Lung (tissue), 12 donors: ENCODE results near the gene CISD2. TPM values are rescaled to one million over a fixed set of nuclear protein-coding genes. Genes with fewer than 3 reads are reported as not detected.
"Not testable (repeated sequence)": the region's sequence is repeated elsewhere in the genome, so short reads cannot be mapped to it uniquely, and the experiment has no call there.

ENCODE experiments used
- ATAC-seq: fragments of 200-7000 bp; cut with Tn5 transposase; one replicate; pipeline ENCODE4 v1.9.1; 2020; ENCODE audit warnings: moderate number of reproducible peaks; ENCODE audit not compliant: insufficient read depth, low FRiP score
- DNase-seq, 3 donors: peaks; one replicate each; pipeline ENCODE4 v3.0.0-alpha.2; 2013 to 2017
- H3K27ac ChIP-seq, 2 donors: one replicate each; pipeline ENCODE4 v1.5.1; 2013; ENCODE audit warnings: mild to moderate bottlenecking in 2 of 2, moderate library complexity in 2 of 2, control low read depth in 1 of 2, inconsistent platforms in 1 of 2, low read depth in 1 of 2, low read length in 1 of 2
- H3K27me3 ChIP-seq, 3 donors: one replicate each; pipeline ENCODE4 v1.5.1; 2013; ENCODE audit warnings: low read length in 2 of 3; ENCODE audit not compliant: control insufficient read depth in 3 of 3, insufficient read depth in 3 of 3
- H3K36me3 ChIP-seq, 4 donors: one replicate each; pipeline ENCODE4 v1.5.1; 2013; ENCODE audit warnings: low read length in 4 of 4, mild to moderate bottlenecking in 1 of 4, moderate library complexity in 1 of 4; ENCODE audit not compliant: control insufficient read depth in 4 of 4, insufficient read depth in 4 of 4
- H3K4me1 ChIP-seq, 5 donors: one replicate each; pipeline ENCODE4 v1.5.1; 2013; ENCODE audit warnings: low read length in 5 of 5, mild to moderate bottlenecking in 2 of 5, moderate library complexity in 1 of 5; ENCODE audit not compliant: control insufficient read depth in 5 of 5, insufficient read depth in 5 of 5
- H3K4me3 ChIP-seq: one replicate; pipeline ENCODE4 v1.5.1; 2013; ENCODE audit warnings: mild to moderate bottlenecking, control low read depth, moderate library complexity
- H3K9ac ChIP-seq, 2 donors: one replicate each; pipeline ENCODE4 v1.5.1; 2013; ENCODE audit warnings: low read length in 2 of 2, control low read depth in 1 of 2; ENCODE audit not compliant: insufficient read depth in 1 of 2
- H3K9me3 ChIP-seq, 4 donors: one replicate each; pipeline ENCODE4 v1.5.1; 2013; ENCODE audit warnings: low read length in 3 of 4, mild to moderate bottlenecking in 1 of 4, moderate library complexity in 1 of 4; ENCODE audit not compliant: control insufficient read depth in 4 of 4, insufficient read depth in 3 of 4
- CTCF ChIP-seq: IDR thresholded peaks from 2 replicates; pipeline ENCODE4 v1.5.1; 2012; ENCODE audit warnings: mild to moderate bottlenecking; ENCODE audit errors: control extremely low read depth, extremely low read depth
- WGBS, 2 donors: extraction: QIAGEN DNeasy Blood & Tissue Kit; methylation state at CpG; one replicate each; pipeline ENCODE4 v1.1.7; 2013; 5-methylcytosine and 5-hydroxymethylcytosine counted together
- polyA plus RNA-seq, 2 donors: library from polyadenylated mRNA; stranded (reverse); fragments of 200-250 nt; gene quantifications; one replicate each; pipeline ENCODE4 v1.2.1, GENCODE V29; 2013
- total RNA-seq, 2 donors: library from RNA; depleted of rRNA in 1 of 2; stranded (reverse); fragments of >200 nt in 1 of 2; gene quantifications; one replicate each; pipeline ENCODE4 v1.2.1, GENCODE V29; 2014 to 2021
- donor health status: control.
- donor health status: control.
- donor health status: Bipolar disorder and iron deficiency.
- donor health status: healthy.
- donor health status: DM: yes; HTN: yes; CAD: no.

CISD2 gene
- total and polyA plus RNA-seq, 4 donors, result 18.7 to 29.8 (median 25.2) TPM

- DNase-seq (no peak), ATAC-seq (no peak)
- H3K9me3 ChIP-seq, result peaks cover 0 to 8% (median 2%) of the 10 kb centered on the region in 4 donors
- no peak overlapping the region for H3K9ac ChIP-seq
- no peak for TF ChIP-seq CTCF
- H3K4me1 ChIP-seq, result no peaks in the 10 kb centered on the region
- WGBS, 2 donors, result 35 to 57% methylated on average over 1 of the region's 1 CpG
- no peaks in the 10 kb centered on the region for H3K36me3 ChIP-seq
- H3K27me3 ChIP-seq, result no peaks in the 10 kb centered on the region
- H3K4me3 ChIP-seq, result no peak overlapping the region
- H3K27ac ChIP-seq, result no peak overlapping the region
Measured at GRCh38 chr4:102862016-102862415, 6.8 kb upstream of the CISD2 start.

GRCh38 chr4:102862747-102863146 lies 6.0 kb upstream of the CISD2 start:
- H3K27me3 ChIP-seq, result no peaks in the 10 kb centered on the region
- H3K9ac ChIP-seq, result no peak overlapping the region
- H3K27ac ChIP-seq, result no peak overlapping the region
- H3K4me3 ChIP-seq, result no peak overlapping the region
- H3K4me1 ChIP-seq, result peaks cover 0 to 4% (median 1%) of the 10 kb centered on the region in 5 donors
- no peak for TF ChIP-seq CTCF
- ATAC-seq (no peak), DNase-seq (no peak)
- H3K9me3 ChIP-seq, result peaks cover 0 to 8% (median 2%) of the 10 kb centered on the region in 4 donors
- H3K36me3 ChIP-seq, result no peaks in the 10 kb centered on the region
- 100% methylated on average over 1 of the region's 1 CpG for WGBS, 2 donors

DNA sequence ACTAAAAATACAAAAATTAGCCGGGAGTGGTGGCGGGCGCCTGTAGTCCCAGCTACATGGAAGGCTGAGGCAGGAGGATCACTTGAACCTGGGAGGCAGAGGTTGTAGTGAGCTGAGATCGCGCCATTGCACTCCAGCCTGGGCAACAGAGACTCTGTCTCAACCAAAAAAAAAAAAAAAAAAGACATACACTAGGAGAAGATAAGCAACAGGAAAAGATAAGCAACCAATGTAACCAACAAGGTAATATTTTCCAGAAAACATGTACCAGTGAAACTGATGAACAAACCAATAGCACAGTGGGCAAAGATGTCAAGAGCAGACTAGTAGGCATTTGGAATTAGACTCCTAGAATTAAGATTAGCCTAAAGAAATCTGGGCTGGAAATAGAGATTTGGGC lies 3.5 kb upstream of the CISD2 start:
- not testable (repeated sequence) for H3K9me3 ChIP-seq, H3K36me3 ChIP-seq, DNase-seq, H3K27ac ChIP-seq, H3K9ac ChIP-seq, H3K27me3 ChIP-seq, ATAC-seq, H3K4me3 ChIP-seq
- peaks cover 0 to 18% (median 1%) of the 10 kb centered on the region in 5 donors for H3K4me1 ChIP-seq
- WGBS, 2 donors, result 92 to 97% methylated on average over 5 of the region's 5 CpGs

GRCh38 chr4:102867278-102868152 lies 1.3 kb upstream of the CISD2 start:
- H3K9me3 ChIP-seq, result no peaks in the 10 kb centered on the region
- no peaks in the 10 kb centered on the region for H3K36me3 ChIP-seq
- no peak overlapping the region for H3K4me3 ChIP-seq
- peak in 2 of 3 donors; percentile 4 to 17 for DNase-seq
- peaks cover 0 to 25% (median 1%) of the 10 kb centered on the region in 5 donors for H3K4me1 ChIP-seq
- H3K27me3 ChIP-seq, result no peaks in the 10 kb centered on the region
- peak overlapping the region; percentile 96 to 98 for H3K27ac ChIP-seq
- peak overlapping the region; percentile 70 to 100 for H3K9ac ChIP-seq
- TF ChIP-seq CTCF, result no peak
- no peak for ATAC-seq
- 72 to 74% methylated on average over 12 of the region's 12 CpGs for WGBS, 2 donors
